Measurements from ENCODE around the gene RMRP. TPM values are rescaled to one million over a fixed set of nuclear protein-coding genes. Genes with fewer than 3 reads are reported as not detected.
A peak's percentile ranks its signal among the peaks of the same experiment; 100 is the strongest.

The RMRP gene
- total and polyA plus RNA-seq, 10 of the 15 experiments (the other 5 are each of a cell fraction or from before 2014, with no cell fraction given) = 12.0 to 42,450 (median 6,418) TPM; not detected in 4

DNA sequence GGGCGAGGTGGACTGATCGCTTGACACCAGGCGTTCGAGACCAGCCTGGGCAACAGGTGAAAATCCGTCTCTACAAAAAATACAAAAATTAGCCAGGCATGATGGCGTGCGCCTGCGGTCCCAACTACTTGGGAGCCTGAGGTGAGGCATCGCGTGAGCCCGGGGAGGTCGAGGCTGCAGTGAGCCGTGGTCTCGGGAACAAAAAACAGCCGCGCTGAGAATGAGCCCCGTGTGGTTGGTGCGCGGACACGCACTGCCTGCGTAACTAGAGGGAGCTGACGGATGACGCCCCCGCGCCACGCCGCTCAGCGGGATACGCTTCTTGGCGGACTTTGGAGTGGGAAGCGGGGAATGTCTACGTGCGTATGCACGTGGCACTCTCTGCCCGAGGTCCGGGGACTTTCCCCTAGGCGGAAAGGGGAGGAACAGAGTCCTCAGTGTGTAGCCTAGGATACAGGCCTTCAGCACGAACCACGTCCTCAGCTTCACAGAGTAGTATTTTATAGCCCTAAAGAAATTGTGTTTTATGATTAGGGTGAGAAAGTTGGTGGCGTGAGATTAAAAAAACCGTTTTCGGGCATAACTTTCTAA, at the start of gene RMRP (continued):
- TF ChIP-seq, protein P1, sequence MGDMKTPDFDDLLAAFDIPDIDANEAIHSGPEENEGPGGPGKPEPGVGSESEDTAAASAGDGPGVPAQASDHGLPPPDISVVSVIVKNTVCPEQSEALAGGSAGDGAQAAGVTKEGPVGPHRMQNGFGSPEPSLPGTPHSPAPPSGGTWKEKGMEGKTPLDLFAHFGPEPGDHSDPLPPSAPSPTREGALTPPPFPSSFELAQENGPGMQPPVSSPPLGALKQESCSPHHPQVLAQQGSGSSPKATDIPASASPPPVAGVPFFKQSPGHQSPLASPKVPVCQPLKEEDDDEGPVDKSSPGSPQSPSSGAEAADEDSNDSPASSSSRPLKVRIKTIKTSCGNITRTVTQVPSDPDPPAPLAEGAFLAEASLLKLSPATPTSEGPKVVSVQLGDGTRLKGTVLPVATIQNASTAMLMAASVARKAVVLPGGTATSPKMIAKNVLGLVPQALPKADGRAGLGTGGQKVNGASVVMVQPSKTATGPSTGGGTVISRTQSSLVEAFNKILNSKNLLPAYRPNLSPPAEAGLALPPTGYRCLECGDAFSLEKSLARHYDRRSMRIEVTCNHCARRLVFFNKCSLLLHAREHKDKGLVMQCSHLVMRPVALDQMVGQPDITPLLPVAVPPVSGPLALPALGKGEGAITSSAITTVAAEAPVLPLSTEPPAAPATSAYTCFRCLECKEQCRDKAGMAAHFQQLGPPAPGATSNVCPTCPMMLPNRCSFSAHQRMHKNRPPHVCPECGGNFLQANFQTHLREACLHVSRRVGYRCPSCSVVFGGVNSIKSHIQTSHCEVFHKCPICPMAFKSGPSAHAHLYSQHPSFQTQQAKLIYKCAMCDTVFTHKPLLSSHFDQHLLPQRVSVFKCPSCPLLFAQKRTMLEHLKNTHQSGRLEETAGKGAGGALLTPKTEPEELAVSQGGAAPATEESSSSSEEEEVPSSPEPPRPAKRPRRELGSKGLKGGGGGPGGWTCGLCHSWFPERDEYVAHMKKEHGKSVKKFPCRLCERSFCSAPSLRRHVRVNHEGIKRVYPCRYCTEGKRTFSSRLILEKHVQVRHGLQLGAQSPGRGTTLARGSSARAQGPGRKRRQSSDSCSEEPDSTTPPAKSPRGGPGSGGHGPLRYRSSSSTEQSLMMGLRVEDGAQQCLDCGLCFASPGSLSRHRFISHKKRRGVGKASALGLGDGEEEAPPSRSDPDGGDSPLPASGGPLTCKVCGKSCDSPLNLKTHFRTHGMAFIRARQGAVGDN (IDR thresholded peaks at IDR 0.05) = peak; percentile 99
- peak; percentile 87 to 97 for TF ChIP-seq EGR1 (IDR thresholded peaks at IDR 0.05; ENCODE audit: borderline replicate concordance in 1 of 2, low read depth in 2 of 2, low read length in 2 of 2)
- TF ChIP-seq TCF7 (IDR thresholded peaks at IDR 0.05; ENCODE audit: borderline replicate concordance) = peak; percentile 89
- TF ChIP-seq TCF12 (IDR thresholded peaks at IDR 0.05; ENCODE audit: low read depth, low read length) = peak; percentile 65
- TF ChIP-seq BMI1 (IDR thresholded peaks at IDR 0.05; ENCODE audit: borderline replicate concordance) = peak; percentile 51; the same call in 1 of the 2 replicates
- TF ChIP-seq MTA3 (IDR thresholded peaks at IDR 0.05; ENCODE audit: borderline replicate concordance, low read length) = no peak
- TF ChIP-seq SMAD5 (IDR thresholded peaks at IDR 0.05; ENCODE audit: low read depth) = no peak
- peak; percentile 97 to 99 for TF ChIP-seq BHLHE40 (IDR thresholded peaks at IDR 0.05; ENCODE audit: borderline replicate concordance in 1 of 2, low read depth in 2 of 2, low read length in 1 of 2)
- peak; percentile 12; the same call in 1 of the 2 replicates for TF ChIP-seq SIN3A (IDR thresholded peaks at IDR 0.05; ENCODE audit: low read depth, low read length)
- peak; percentile 90 for TF ChIP-seq LARP7 (IDR thresholded peaks at IDR 0.05)
- peak; percentile 6; the same call in 1 of the 2 replicates for TF ChIP-seq JUNB (IDR thresholded peaks at IDR 0.05)
- no peak for TF ChIP-seq YBX1 (IDR thresholded peaks at IDR 0.05)
- TF ChIP-seq TBL1XR1 (IDR thresholded peaks at IDR 0.05; ENCODE audit: low read depth, low read length) = peak; percentile 78
- no peak for TF ChIP-seq RB1 (IDR thresholded peaks at IDR 0.05; ENCODE audit: borderline replicate concordance)
- no peak for TF ChIP-seq TCF3 (IDR thresholded peaks at IDR 0.05; ENCODE audit: borderline replicate concordance, insufficient read depth, low read depth, low read length)
- peak; percentile 92 for TF ChIP-seq CREM (IDR thresholded peaks at IDR 0.05; ENCODE audit: low read depth)
- no peak for TF ChIP-seq CREB1 (IDR thresholded peaks at IDR 0.05; ENCODE audit: low read depth)
- TF ChIP-seq SMARCA5 (IDR thresholded peaks at IDR 0.05) = peak; percentile 94
- peak; percentile 95 for TF ChIP-seq MXI1 (IDR thresholded peaks at IDR 0.05; ENCODE audit: low read depth, low read length)
- TF ChIP-seq, protein P2, sequence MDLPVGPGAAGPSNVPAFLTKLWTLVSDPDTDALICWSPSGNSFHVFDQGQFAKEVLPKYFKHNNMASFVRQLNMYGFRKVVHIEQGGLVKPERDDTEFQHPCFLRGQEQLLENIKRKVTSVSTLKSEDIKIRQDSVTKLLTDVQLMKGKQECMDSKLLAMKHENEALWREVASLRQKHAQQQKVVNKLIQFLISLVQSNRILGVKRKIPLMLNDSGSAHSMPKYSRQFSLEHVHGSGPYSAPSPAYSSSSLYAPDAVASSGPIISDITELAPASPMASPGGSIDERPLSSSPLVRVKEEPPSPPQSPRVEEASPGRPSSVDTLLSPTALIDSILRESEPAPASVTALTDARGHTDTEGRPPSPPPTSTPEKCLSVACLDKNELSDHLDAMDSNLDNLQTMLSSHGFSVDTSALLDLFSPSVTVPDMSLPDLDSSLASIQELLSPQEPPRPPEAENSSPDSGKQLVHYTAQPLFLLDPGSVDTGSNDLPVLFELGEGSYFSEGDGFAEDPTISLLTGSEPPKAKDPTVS (IDR thresholded peaks at IDR 0.05; ENCODE audit: low read depth, low read length) = 0 out of 2 replicates have a peak, but pooled peaks have one; percentile 12
- no peak for TF ChIP-seq SRF (IDR thresholded peaks at IDR 0.05; ENCODE audit: low read depth in 2 of 2, low read length in 2 of 2)
- TF ChIP-seq PKNOX1 (IDR thresholded peaks at IDR 0.05) = peak; percentile 78
- TF ChIP-seq USF1 (IDR thresholded peaks at IDR 0.05; ENCODE audit: borderline replicate concordance, extremely low read length, insufficient read depth, low read depth, low read length) = peak; percentile 34
- TF ChIP-seq MEF2B (IDR thresholded peaks at IDR 0.05; ENCODE audit: partially characterized antibody, poor library complexity, severe bottlenecking) = peak; percentile 67
- TF ChIP-seq CHD4 (IDR thresholded peaks at IDR 0.05) = no peak; the same call in 1 of the 2 replicates
